OCI-LY3 (cell line): ENCODE measurements around the gene IPO11.

Source experiments
- CTCF ChIP-seq: fragments of 200-600, 300-600 bp; sonication (generic); IDR thresholded peaks from 2 replicates; pipeline ENCODE4 v1.5.1; 2014; ENCODE audit warnings: antibody characterized with exemption, low read length, low read depth
- EZH2phosphoT487 ChIP-seq: fragments of 200-600 bp; shearing (Covaris generic); IDR thresholded peaks from 2 replicates; pipeline ENCODE4 v1.6.1; 2018; ENCODE audit warnings: antibody characterized with exemption, mixed run types, low read depth

GRCh38 chr5:62432621-62433064, 20.1 kb downstream of the IPO11 start:
- TF ChIP-seq CTCF (no peak), EZH2phosphoT487 (no peak)
